GM18861 (cell line): Measurements from ENCODE around the gene MRFAP1.
"Not testable (repeated sequence)": the region's sequence is repeated elsewhere in the genome, so short reads cannot be mapped to it uniquely, and the experiment has no call there.

ENCODE experiments used
- ATAC-seq: cut with Tn5 transposase; IDR thresholded peaks from one replicate; pipeline ENCODE4 v1.9.1; 2021; ENCODE audit not compliant: unreplicated experiment

The MRFAP1 gene

DNA sequence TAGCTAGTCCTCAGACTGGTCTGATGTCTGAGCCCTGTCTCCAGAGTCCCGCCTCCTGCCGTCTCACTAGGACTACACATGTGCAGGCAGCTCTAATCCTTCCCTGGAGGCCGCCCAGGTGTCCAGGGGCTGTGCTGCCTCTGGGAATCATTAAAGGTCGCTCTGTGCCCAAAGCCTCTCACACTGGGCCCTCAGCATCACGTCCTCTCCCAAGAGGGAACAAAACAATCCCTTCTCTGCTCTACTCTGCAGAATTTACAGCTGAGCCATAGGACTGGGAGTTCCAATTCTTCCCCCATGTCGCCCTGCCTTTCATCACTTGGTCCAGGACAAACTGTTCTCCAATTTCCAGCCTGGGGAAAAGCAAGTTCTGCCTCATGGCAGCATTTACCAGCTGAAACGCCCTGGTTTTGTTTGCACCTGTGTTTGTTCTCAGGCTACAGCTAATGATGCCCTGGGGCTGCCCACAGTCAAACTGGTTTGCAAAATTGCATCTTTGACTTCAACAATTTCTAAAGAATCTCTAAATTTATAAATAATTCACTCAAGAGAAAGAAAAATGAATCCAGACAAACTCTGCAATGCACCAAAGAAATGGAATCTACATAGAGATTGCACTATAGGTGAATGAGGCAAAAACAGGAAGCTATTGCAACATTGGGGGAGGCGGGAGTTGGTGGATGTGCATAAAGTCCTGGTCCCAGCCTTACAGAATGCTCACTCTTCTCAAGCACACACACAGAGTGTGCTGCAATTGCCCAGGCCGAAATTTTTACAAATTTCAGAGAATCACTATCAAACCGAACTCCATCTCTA, 7.2 kb upstream of the MRFAP1 start:
- no peak for ATAC-seq

DNA sequence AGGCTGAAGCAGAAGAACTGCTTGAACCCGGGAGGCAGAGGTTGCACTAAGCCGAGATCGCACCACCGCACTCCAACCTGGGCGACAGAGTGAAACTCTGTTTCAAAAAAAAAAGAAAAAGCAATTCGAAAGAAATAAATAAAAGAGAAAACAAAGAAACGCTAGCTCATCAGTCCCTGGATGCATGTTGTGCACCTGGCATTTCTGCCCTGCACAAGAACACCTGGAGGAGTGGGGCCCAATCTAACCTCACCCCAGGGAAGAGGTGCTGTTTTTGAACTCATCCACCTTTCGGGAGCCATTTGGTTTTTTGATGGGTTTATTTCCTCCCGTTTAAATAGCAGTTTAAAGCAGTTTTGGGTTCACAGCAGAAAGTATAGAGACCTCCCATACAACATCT, 5.7 kb upstream of the MRFAP1 start:
- no peak for ATAC-seq

DNA sequence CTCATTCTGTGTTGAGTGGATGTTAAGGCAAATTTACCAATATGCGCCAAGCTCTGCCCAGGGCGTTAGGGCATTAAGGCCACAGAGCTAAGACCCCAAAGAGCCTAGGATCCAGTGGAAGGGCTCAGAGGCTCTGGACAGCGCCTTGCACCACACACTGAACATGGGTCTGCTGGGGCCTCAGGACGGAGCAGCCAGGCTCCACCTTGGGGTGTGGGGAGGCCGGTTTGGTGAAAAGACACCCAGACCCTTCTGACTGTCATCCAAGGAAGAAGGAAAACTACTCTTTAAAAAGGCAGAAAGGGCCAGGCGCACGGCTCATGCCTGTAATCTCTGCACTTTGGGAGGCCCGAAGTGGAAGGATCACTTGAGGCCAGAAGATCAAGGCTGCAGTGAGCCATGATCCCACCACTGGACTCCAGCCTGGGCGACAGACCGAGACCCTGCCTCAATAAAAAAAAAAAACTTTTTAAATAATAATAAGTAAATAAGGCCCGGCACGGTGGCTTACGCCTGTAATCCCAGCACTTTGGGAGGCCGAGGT, 1.3 kb upstream of the MRFAP1 start:
- ATAC-seq: no peak

DNA sequence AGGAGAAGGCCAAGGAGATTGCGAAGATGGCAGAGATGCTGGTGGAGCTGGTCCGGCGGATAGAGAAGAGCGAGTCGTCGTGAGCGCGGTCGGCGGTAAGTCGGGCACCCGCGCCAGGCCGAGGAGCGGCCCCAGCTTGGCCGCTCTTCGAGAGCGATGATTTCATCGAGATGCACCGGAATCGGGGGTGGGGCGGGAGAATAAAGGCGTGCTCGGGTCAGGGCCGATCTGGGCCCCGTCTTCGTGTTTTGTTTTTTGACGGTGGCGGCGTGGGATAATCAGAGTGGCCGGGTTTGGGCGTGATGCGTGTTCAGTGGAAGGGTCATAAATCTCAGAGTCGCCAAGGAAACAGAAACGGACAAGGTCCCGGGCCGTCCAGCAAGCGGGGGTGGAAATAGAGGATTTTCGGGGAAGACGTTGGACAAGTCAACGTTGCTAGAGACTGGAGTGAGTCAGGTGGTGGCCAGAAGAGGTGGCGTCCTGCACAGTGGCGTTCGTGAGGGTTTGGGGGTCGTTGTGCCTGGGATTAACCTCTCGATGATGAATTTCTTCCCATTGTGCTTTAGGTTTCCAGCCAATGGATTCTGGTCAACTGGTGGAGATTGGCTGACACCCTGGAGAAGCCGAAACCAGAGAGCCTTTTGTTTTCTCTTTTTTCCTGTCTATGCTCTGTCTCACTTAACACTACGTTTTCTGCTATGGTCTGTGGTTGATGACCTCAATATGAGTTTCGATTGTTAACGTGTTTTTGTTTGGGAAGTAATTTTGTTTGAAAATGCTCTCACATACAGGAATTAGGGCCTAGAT, 882 bp downstream of the MRFAP1 start:
- peak; percentile 21 for ATAC-seq

DNA sequence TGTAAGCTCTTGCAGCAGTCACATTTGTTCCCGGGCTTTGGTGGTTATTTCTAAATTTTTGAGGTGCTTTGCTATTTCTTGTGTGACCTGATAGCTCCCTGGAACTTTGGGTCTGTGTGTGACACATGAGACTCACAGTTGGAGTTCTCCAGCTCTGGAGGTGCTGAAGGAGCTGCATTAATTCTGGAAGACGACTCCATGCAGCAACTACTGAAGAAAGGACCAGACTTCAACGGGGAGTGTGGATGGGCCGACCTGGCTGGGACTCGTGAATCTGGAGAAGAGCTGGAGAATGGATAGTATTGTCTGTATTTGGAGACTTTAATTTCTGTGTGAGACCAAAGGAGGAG, 1.5 kb downstream of the MRFAP1 start:
- ATAC-seq: no peak

DNA sequence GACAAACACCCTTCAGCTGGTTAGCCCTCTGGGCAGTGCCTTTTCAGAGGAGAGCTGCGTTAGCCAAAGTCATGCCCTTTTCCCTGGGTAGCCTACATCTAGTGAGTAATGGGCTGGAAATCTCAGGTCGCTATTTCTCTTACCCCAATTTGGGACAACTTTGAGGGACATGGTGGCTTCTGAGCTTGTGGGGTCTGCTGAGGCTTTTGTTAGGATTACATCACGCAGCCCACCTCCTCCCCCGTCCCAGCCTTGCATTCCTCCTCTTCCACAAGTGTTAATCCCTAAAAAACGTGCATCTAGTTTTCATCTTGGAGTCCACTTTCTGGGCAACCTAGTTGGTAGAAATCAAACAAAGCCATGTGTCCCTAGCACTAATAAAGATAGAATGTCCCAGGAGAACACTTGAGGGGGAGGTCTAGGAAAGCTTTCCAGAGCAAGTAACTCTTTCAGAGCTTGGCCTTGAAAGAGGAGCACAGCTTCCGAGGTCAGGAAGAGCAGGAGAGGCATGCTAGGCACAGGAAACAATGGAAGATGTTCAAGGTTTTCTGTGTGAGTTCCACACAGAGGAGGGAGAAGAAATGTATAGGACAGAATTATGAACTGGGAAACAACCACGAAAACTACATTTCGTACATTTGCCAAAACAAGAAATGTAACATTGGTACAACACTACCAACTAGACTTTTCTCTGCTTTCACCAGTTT, 2.8 kb downstream of the MRFAP1 start:
- no peak for ATAC-seq

DNA sequence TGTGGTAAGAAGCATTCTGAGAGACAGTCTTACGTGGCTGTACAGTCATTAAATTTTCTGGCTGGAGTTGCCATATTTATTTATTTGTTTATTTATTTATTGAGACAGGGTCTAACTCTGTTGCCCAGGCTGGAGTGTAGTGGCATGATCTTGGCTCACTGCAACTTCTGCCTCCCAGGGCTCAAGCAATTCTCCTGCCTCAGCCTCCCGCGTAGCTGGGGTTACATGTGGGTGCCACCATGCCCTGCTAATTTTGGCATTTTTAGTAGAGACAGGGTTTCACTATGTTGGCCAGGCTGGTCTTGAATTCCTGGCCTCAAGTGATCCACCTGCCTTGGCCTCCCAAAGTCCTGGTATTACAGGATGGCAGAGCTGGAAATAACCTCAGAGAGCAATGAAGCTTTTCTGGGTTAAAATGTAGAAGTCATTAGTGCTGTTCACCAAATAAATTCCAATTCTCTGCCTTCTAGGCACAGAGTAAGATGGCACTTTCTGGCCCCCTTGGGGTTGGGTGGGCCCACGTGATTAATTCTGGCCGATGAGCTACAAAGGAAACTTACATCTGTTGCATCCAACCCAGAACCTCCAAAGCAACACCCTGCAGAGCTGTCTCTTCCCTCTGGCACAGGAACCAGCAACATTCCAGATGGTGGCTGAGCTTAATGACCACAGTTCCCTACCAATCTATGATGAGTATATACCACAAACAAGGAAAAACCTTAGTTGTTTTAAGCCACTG, 4.5 kb downstream of the MRFAP1 start:
- ATAC-seq: no peak

DNA sequence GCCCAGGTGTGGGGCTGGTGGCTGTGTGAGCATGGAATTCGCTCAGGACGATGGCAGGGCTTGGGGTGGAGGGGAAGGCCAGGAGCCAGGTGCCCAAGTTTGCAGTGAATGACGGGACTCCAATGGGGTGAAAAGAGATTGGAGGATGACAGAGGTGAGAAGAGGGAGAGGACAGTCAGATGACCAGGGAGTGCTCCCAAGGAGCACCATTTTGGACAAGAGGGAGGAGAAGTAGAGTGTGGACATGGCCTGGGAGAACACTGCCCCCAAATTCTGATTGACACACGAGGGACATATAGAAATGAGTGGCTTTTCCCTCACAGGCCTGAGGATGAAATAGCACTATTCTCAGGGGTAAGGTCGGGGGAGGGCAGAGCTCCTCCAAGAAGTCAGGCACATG, 6.7 kb downstream of the MRFAP1 start:
- no peak for ATAC-seq

DNA sequence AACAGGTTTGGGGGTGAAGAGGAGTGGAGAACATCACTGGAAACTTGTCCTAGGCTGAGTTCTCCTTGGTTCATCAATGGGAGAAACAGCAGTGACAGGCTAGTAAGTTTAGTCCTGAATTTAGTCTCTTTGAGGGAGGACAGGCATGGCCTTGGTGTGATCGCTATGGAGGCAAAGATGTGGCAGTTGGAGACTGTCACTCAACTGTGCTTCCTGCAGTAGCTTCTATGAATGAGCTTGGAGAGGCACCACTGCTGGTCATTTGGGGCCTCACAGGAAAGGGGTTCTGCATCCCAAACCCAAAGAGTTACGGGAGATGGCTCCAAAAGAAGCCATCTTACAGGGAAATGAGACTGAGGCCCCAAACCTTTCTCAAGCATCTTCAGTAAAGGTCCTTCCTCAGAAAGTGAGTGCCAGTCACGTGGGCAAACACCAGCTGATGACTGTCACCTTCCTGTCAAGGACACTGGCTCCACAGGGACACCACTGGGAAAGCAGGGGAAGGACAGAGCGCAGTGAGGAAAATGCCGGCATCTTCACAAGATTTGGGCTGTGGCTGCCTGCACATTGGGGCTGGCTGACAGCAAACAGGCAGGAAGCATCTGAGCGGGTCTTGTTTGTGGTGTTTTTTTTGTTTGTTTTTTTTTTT, 7.2 kb downstream of the MRFAP1 start:
- no peak for ATAC-seq

DNA sequence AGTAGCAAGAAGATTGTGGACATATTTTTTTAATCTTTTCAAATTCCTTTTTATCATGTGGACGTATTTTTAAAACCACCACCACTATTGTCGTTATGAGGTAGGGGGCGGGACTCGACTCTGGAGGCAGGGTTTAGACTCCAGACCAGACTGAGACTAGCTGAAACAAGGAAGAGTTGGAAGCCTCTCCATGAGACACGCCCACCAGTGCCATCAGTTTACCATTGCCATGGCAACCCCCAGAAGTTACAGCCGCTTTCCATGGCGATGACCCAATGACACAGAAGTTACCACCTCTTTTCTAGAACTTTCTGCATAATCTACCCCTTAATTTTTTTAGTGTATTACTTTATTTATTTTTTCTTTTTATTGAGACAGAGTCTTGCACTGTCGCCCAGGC, 8.7 kb downstream of the MRFAP1 start:
- ATAC-seq: no peak

DNA sequence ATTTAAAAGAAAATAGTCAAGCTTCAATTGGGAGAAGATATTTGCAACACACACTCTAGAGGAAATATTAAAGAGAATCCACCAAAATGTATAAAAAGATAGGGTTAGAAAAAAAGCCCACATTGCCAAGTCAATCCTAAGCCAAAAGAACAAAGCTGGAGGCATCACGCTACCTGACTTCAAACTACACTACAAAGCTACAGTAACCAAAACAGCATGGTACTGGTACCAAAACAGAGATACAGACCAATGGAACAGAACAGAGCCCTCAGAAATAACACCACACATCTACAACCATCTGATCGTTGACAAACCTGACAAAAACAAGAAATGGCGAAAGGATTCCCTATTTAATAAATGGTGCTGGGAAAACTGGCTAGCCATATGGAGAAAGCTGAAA, 13.7 kb downstream of the MRFAP1 start:
- not testable (repeated sequence) for ATAC-seq

DNA sequence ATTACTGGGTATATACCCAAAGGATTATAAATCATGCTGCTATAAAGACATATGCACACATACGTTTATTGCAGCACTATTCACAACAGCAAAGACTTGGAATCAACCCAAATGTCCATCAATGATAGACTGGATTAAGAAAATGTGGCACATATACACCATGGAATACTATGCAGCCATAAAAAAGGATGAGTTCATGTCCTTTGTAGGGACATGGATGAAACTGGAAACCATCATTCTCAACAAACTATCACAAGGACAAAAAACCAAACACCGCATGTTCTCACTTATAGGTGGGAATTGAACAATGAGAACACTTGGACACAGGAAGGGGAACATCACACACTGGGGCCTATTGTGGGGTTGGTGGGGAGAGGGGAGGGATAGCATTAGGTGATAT, 14.8 kb downstream of the MRFAP1 start:
- ATAC-seq: not testable (repeated sequence)

DNA sequence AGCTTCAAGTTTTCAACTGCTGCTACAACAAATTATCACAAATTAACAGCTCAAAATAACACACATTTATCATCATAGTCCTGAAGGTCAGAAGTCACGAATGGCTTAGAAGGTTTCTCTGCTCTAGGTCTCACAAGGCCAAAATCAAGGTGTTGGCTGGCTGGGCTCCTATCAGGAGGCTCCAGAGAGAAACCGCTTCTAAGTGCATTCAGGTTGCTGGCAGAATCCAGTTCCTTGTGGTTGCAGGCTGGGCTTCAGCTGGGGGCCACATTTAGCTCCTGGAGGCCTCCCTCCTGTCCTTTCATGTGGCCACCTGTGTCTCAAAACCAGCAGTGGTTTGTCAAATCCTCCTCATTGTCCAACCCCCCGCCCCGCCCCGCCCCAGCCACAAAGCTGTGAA, 15.4 kb downstream of the MRFAP1 start:
- ATAC-seq: no peak

DNA sequence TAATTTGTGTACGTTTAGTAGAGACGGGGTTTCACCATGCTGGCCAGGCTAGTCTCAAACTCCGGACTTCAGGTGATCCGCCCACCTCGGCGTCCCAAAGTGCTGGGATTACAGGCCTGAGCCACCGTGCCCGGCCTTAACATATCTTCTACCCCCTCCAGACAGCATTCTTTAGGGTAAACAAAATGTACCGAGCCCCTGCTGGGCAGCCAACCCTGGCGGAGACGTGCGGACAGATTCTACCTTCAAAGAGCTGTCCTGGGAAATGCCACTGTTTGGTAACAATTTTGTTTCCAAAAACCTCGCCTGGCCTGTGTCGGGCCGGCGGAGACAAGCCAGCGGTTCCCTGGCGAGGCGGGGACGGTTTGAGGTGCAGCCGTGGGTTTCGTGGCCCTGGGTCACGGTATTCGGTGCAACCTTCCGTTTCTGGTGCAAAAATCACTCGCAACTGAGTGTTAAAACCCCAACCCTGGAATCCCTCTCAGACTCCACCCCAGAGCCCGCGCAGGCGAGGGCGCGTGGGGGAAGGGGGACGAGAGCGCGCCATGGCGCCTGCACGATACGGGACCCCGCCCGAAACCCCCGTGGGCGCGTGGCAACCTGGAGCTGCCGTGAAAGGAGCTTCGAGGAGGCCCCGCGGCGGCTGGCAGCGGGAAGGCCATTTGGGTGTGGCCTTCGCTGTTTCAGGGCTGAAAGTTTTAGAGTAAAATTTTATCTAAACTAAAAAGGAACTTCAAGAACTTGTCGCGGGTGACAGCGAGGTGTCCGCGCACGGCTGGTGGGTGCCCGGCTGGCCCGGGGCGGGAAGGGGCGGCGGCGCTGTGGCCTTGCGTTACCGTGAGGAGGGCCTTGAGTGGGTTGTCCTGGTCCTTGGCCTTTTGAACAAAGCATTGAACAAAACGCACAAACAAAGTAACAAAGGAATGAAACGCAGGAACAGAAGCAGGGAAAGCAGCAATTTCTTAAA, 17.0 kb downstream of the MRFAP1 start:
- ATAC-seq: no peak

DNA sequence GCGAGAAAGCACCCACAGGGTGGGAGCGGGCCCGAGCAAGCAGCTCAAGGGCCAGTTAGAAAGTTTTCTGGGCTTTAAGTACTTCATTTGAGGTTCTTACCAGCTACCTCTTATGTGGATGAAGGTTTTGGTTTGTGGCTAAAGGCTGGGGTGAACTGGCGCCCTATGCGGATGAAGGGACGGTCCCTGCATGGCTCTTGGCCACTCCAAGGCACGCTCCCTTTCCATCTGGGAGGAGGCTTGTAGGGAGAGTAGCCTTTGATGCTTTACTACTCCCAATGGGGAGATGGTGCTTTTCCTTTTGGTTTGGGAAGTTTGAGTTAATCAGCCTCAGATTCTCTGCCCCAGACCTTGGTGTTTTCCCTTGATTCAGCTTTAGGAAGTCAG, 17.7 kb downstream of the MRFAP1 start:
- no peak for ATAC-seq

DNA sequence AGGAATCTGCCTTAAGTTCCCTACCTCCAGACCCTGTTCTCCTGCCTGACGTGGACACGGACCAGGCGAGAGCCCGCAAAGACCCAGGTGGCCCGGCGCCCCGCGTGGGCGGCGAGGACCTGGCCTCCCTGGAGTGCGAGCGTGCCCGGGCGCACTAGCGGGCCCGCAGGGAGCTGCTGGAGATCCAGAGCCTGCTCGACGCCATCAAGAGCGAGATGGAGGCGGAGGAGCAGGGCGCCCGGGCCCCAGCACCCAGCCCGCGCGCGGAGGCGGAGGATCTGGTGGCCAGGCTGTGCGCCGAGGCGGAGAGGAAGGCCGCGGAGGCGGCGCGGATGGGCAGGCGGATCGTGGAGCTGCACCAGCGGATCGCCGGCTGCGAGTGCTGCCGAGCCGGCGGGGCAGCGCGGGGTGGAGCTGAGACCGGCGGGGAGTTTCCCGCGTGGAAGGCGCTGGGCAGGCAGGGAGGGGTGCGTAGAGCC, 18.2 kb downstream of the MRFAP1 start:
- ATAC-seq: no peak

DNA sequence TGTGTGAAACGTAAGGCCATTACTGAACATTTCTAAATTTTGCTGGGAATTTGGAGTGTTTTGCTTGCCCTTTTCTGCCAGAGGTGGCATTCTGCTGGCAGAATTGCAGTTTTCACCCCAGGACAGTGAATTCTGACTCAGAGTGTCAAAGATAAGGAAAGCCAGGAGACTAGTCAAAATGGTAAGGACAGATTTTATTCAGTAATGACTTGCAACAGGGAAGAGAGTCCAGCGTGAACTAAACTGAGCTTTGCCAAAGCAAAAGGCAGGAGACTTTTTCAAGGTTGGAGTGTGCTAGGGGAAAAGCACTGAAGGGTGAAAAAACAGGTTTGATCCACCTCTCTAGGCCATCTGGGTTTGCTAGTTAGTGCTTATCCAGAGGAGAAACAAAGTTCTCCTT, 19.4 kb downstream of the MRFAP1 start:
- no peak for ATAC-seq

DNA sequence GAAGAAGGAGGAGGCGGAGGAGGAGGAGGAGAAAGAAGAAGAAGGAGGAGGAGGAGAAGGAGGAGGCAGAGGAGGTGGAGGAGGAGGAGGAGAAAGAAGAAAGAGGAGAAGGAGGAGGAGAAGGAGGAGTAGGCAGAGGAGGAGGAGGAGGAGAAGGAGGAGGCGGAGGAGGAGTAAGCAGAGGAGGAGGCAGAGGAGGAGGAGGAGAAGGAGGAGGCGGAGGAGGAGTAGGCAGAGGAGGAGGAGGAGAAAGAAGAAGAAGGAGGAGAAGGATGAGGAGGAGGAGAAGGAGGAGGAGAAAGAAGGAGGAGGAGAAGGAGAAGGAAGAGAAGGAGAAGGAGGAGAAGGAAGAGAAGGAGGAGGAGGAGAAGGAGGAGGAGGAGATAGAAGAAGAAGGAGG, 19.9 kb downstream of the MRFAP1 start:
- ATAC-seq: no peak

DNA sequence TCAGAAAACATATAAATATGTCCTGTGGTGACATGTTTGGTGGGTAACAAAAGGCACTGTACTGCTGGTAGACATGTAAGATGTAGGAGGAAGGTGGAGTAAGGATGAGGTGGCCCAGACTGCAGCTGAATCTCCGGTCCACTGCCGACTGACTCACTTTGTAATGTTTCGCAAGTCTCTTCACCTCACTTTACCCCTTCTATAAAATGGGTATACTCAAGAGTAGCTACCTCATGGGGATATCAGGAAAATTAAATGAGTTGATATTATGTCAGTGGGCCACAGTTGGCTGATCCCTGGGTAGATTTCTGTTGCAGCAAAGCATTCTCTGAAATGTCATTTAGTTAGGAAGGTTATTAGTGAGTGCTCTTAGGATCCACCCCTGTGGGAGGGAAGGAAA, 22.1 kb downstream of the MRFAP1 start:
- no peak for ATAC-seq
